GM18519 (cell line): Measurements from ENCODE around the gene ZNF804B.
A peak's percentile ranks its signal among the peaks of the same experiment; 100 is the strongest.

ENCODE experiments used
- ATAC-seq: cut with Tn5 transposase; IDR thresholded peaks from one replicate; pipeline ENCODE4 v1.9.1; 2021; ENCODE audit warnings: mild to moderate bottlenecking, moderate library complexity; ENCODE audit not compliant: unreplicated experiment, low FRiP score

The ZNF804B gene

GRCh38 chr7:88826222-88826621 is 66.7 kb downstream of the ZNF804B start:
- no peak for ATAC-seq

- ATAC-seq: peak; percentile 91
Measured at GRCh38 chr7:88835147-88835728, 75.7 kb downstream of the ZNF804B start.

GRCh38 chr7:88842201-88842600 is 82.7 kb downstream of the ZNF804B start:
- ATAC-seq: no peak

- no peak for ATAC-seq
Measured at GRCh38 chr7:88845091-88845490, 85.6 kb downstream of the ZNF804B start.

- no peak for ATAC-seq
Measured at GRCh38 chr7:88851220-88851619, 91.7 kb downstream of the ZNF804B start.

- ATAC-seq: no peak
Measured at GRCh38 chr7:88859288-88859687, 99.8 kb downstream of the ZNF804B start.

GRCh38 chr7:88866265-88866863 is 106.9 kb downstream of the ZNF804B start:
- no peak for ATAC-seq

- no peak for ATAC-seq
Measured at GRCh38 chr7:88867158-88867557, 107.7 kb downstream of the ZNF804B start.

- no peak for ATAC-seq
Measured at GRCh38 chr7:88868456-88868855, 109.0 kb downstream of the ZNF804B start.

- no peak for ATAC-seq
Measured at GRCh38 chr7:88881136-88881535, 121.6 kb downstream of the ZNF804B start.

GRCh38 chr7:88885131-88885530 is 125.6 kb downstream of the ZNF804B start:
- ATAC-seq: no peak

- ATAC-seq: no peak
Measured at GRCh38 chr7:88888684-88889083, 129.2 kb downstream of the ZNF804B start.

GRCh38 chr7:88910516-88910915 is 151.0 kb downstream of the ZNF804B start:
- no peak for ATAC-seq

- ATAC-seq: no peak
Measured at GRCh38 chr7:88912852-88913251, 153.4 kb downstream of the ZNF804B start.

- ATAC-seq: no peak
Measured at GRCh38 chr7:88915615-88916014, 156.1 kb downstream of the ZNF804B start.

- ATAC-seq: no peak
Measured at GRCh38 chr7:88919478-88920131, 160.1 kb downstream of the ZNF804B start.

- no peak for ATAC-seq
Measured at GRCh38 chr7:88922944-88923343, 163.4 kb downstream of the ZNF804B start.

GRCh38 chr7:88928276-88928675 is 168.8 kb downstream of the ZNF804B start:
- no peak for ATAC-seq

GRCh38 chr7:88929719-88930118 is 170.2 kb downstream of the ZNF804B start:
- ATAC-seq: no peak

- ATAC-seq: no peak
Measured at GRCh38 chr7:88933285-88933684, 173.8 kb downstream of the ZNF804B start.

- no peak for ATAC-seq
Measured at GRCh38 chr7:88942815-88943501, 183.5 kb downstream of the ZNF804B start.
